GM23338 (cell line): ENCODE results near the gene CFL2. TPM values are rescaled to one million over a fixed set of nuclear protein-coding genes. Genes with fewer than 3 reads are reported as not detected.

Source experiments
- ATAC-seq: fragments of 200-7000 bp; cut with Tn5 transposase; 3 replicates; pipeline ENCODE4 v1.9.1; 2020
- DNase-seq: peaks from one replicate; pipeline ENCODE4 v3.0.0-alpha.2; 2015; ENCODE audit warnings: low spot score
- H2AFZ ChIP-seq: fragments of 200-600 bp; sonication (generic); 2 replicates; pipeline ENCODE4 v1.8.0; 2016; ENCODE audit warnings: antibody characterized with exemption, mild to moderate bottlenecking, moderate library complexity
- H3F3A ChIP-seq: fragments of 200-600 bp; sonication (generic); replicated peaks from 2 replicates; pipeline ENCODE4 v1.8.0; 2017; ENCODE audit warnings: antibody characterized with exemption, mixed run types, low read depth
- H3K27ac ChIP-seq: fragments of 200-600 bp; sonication (generic); 2 replicates; pipeline ENCODE4 v1.6.1; 2016; ENCODE audit warnings: low read depth
- H3K27me3 ChIP-seq: fragments of 200-600 bp; sonication (generic); 2 replicates; pipeline ENCODE4 v1.8.0; 2016; ENCODE audit warnings: mild to moderate bottlenecking, mixed run types, moderate library complexity; ENCODE audit not compliant: insufficient read depth
- H3K36me3 ChIP-seq: fragments of 200-600 bp; sonication (generic); 2 replicates; pipeline ENCODE4 v1.8.0; 2016; ENCODE audit warnings: mild to moderate bottlenecking; ENCODE audit not compliant: insufficient read depth
- H3K4me1 ChIP-seq: fragments of 200-600 bp; sonication (generic); 2 replicates; pipeline ENCODE4 v1.8.0; 2016; ENCODE audit warnings: mild to moderate bottlenecking, moderate library complexity; ENCODE audit not compliant: insufficient read depth
- H3K4me2 ChIP-seq: fragments of 200-600 bp; sonication (generic); 2 replicates; pipeline ENCODE4 v1.7.1; 2017; ENCODE audit warnings: mixed run types
- H3K4me3 ChIP-seq: fragments of 200-600 bp; sonication (generic); 2 replicates; pipeline ENCODE4 v1.6.1; 2016; ENCODE audit warnings: mixed run types
- H3K79me2 ChIP-seq: fragments of 200-600 bp; sonication (generic); replicated peaks from 2 replicates; pipeline ENCODE4 v1.8.0; 2017; ENCODE audit warnings: mild to moderate bottlenecking; ENCODE audit not compliant: insufficient read depth
- H3K9me2 ChIP-seq: fragments of 200-600 bp; sonication (generic); 2 replicates; pipeline ENCODE4 v1.8.0; 2017; ENCODE audit not compliant: insufficient read depth
- H4K20me1 ChIP-seq: fragments of 200-600 bp; sonication (generic); replicated peaks from 2 replicates; pipeline ENCODE4 v1.8.0; 2017; ENCODE audit warnings: mild to moderate bottlenecking; ENCODE audit not compliant: insufficient read depth
- H3K27ac Mint-ChIP-seq: 2 replicates; pipeline ENCODE4 v1.8.0; 2020; ENCODE audit warnings: inconsistent platforms, mild to moderate bottlenecking, moderate library complexity, mixed read lengths
- H3K27me3 Mint-ChIP-seq: 3 replicates; pipeline ENCODE4 v1.8.0; 2022; ENCODE audit warnings: low read depth, mild to moderate bottlenecking, moderate library complexity, mixed read lengths, inconsistent platforms; ENCODE audit not compliant: insufficient read depth, poor library complexity
- H3K36me3 Mint-ChIP-seq: 3 replicates; pipeline ENCODE4 v1.8.0; 2021; ENCODE audit warnings: low read depth, mild to moderate bottlenecking, inconsistent platforms, moderate library complexity, mixed read lengths
- H3K4me1 Mint-ChIP-seq: 3 replicates; pipeline ENCODE4 v1.8.0; 2020; ENCODE audit warnings: mild to moderate bottlenecking, inconsistent platforms, mixed read lengths
- H3K4me3 Mint-ChIP-seq: 3 replicates; pipeline ENCODE4 v1.8.0; 2021; ENCODE audit warnings: moderate library complexity, mild to moderate bottlenecking, inconsistent platforms, mixed read lengths
- H3K9me3 Mint-ChIP-seq: 3 replicates; pipeline ENCODE4 v1.8.0; 2020; ENCODE audit warnings: moderate library complexity, mild to moderate bottlenecking, inconsistent platforms, mixed read lengths
- CREB1 ChIP-seq: fragments of 250-450 bp; sonication (Bioruptor Pico); IDR thresholded peaks from 2 replicates; pipeline ENCODE4 v1.5.0; 2020; ENCODE audit warnings: low read depth, mild to moderate bottlenecking, moderate library complexity
- CTCF ChIP-seq, 2 experiments: fragments of 200-600 bp in 1 of 2; sonication (generic) in 1 of 2; conservative IDR thresholded peaks; 2 replicates each; pipeline versions ENCODE4 v1.5.1 to v1.6.1; 2016 to 2017; ENCODE audit warnings: antibody characterized with exemption in 2 of 2, low read depth in 2 of 2, mild to moderate bottlenecking in 2 of 2, moderate library complexity in 1 of 2
- ETS1 ChIP-seq: IDR thresholded peaks from 2 replicates; pipeline ENCODE4 v1.6.1; 2016; ENCODE audit warnings: antibody characterized with exemption
- EZH2 ChIP-seq: fragments of 200-600 bp; sonication (generic); IDR thresholded peaks from one replicate; pipeline ENCODE4 v1.8.0; 2017; ENCODE audit warnings: antibody characterized with exemption, mild to moderate bottlenecking, low read depth; ENCODE audit not compliant: unreplicated experiment
- EZH2phosphoT487 ChIP-seq: fragments of 200-600 bp; sonication (generic); IDR thresholded peaks from one replicate; pipeline ENCODE4 v1.8.1; 2018; ENCODE audit warnings: antibody characterized with exemption; ENCODE audit not compliant: unreplicated experiment
- JUNB ChIP-seq: IDR thresholded peaks from one replicate; pipeline ENCODE4 v1.6.1; 2016; ENCODE audit warnings: antibody characterized with exemption; ENCODE audit not compliant: unreplicated experiment
- NANOG ChIP-seq: IDR thresholded peaks from 2 replicates; pipeline ENCODE4 v1.6.1; 2016; ENCODE audit warnings: antibody characterized with exemption, borderline replicate concordance
- POLR2AphosphoS5 ChIP-seq: IDR thresholded peaks from 2 replicates; pipeline ENCODE4 v1.6.1; 2016; ENCODE audit warnings: antibody characterized with exemption, low read depth
- REST ChIP-seq: IDR thresholded peaks from one replicate; pipeline ENCODE4 v1.6.1; 2018; ENCODE audit warnings: antibody characterized with exemption; ENCODE audit not compliant: unreplicated experiment
- STAT1 ChIP-seq: IDR thresholded peaks from one replicate; pipeline ENCODE4 v1.6.1; 2016; ENCODE audit warnings: antibody characterized with exemption; ENCODE audit not compliant: unreplicated experiment
- ZNF114 ChIP-seq: fragments of 250-450 bp; sonication (Bioruptor Pico); IDR thresholded peaks from 2 replicates; pipeline ENCODE4 v1.5.0; 2020; ENCODE audit warnings: mild to moderate bottlenecking, moderate library complexity
- ZNF331 ChIP-seq: fragments of 250-450 bp; sonication (Bioruptor Pico); IDR thresholded peaks from 2 replicates; pipeline ENCODE4 v1.5.0; 2020; ENCODE audit warnings: low read depth, mild to moderate bottlenecking, moderate library complexity
- polyA plus RNA-seq: library from polyadenylated mRNA; unstranded; fragments of >200 nt; fragmentation: Nextera tagmentation; extraction: Ambion mirVana; gene quantifications from 2 replicates; pipeline ENCODE4 v1.2.1, GENCODE V29; 2016
- total RNA-seq: library from RNA; depleted of rRNA; stranded (reverse); fragments of >200 nt; shearing (Covaris generic); gene quantifications from 2 replicates; pipeline ENCODE4 v1.2.3, GENCODE V29; 2014
- TF ChIP-seq, protein P1 (sequence below): fragments of 250-450 bp; sonication (Bioruptor Pico); IDR thresholded peaks from 2 replicates; pipeline ENCODE4 v1.5.0; 2020; ENCODE audit warnings: mild to moderate bottlenecking, moderate library complexity

The CFL2 gene
- total and polyA plus RNA-seq, 2 experiments from 2014 or later = 10.9 to 14.8 TPM

DNA sequence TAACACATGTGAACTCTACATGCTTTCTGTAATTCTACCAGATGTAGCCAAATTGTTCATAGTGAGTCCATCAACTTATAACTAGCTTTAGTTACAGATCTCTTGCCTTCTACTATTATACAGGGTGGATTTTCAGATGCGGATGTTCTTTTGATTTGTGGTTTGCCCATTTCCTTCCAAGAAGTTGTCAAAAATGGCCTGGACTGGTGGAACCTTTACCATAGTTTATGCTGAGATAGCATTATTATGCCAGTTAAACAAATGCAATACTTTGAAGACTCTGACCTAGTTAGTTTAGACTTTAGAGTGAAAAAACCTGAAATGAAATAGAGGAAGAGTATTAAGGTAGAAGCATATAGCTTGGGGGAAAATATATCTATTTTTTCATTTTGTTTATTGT is 27.4 kb upstream of the CFL2 start:
- ATAC-seq = no peak
- no peak for DNase-seq
- Histone ChIP-seq H3K9me2 (no peaks in the 10 kb centered on the region), H3K36me3 (no peaks in the 10 kb centered on the region), H3K4me3 (no peak overlapping the region), H2AFZ (no peak overlapping the region), H3K79me2 (no peaks in the 10 kb centered on the region), H3K4me1 (no peaks in the 10 kb centered on the region), H3K4me2 (no peak overlapping the region), H3F3A (no peaks in the 10 kb centered on the region), H3K27ac (no peak overlapping the region), H3K27me3 (no peaks in the 10 kb centered on the region), H4K20me1 (no peaks in the 10 kb centered on the region)
- Mint-ChIP-seq H3K36me3 (no peaks in the 10 kb centered on the region), H3K4me1 (no peaks in the 10 kb centered on the region), H3K4me3 (no peak overlapping the region), H3K27me3 (peaks cover 2% of the 10 kb centered on the region), H3K27ac (no peak overlapping the region), H3K9me3 (no peaks in the 10 kb centered on the region)
- TF ChIP-seq REST = no peak
- no peak for TF ChIP-seq CREB1 (CRISPR knock-in tag)
- no peak for TF ChIP-seq JUNB
- no peak for TF ChIP-seq ZNF331 (CRISPR knock-in tag)
- no peak for TF ChIP-seq EZH2
- no peak for TF ChIP-seq POLR2AphosphoS5
- TF ChIP-seq ETS1 = no peak
- TF ChIP-seq, protein P1, sequence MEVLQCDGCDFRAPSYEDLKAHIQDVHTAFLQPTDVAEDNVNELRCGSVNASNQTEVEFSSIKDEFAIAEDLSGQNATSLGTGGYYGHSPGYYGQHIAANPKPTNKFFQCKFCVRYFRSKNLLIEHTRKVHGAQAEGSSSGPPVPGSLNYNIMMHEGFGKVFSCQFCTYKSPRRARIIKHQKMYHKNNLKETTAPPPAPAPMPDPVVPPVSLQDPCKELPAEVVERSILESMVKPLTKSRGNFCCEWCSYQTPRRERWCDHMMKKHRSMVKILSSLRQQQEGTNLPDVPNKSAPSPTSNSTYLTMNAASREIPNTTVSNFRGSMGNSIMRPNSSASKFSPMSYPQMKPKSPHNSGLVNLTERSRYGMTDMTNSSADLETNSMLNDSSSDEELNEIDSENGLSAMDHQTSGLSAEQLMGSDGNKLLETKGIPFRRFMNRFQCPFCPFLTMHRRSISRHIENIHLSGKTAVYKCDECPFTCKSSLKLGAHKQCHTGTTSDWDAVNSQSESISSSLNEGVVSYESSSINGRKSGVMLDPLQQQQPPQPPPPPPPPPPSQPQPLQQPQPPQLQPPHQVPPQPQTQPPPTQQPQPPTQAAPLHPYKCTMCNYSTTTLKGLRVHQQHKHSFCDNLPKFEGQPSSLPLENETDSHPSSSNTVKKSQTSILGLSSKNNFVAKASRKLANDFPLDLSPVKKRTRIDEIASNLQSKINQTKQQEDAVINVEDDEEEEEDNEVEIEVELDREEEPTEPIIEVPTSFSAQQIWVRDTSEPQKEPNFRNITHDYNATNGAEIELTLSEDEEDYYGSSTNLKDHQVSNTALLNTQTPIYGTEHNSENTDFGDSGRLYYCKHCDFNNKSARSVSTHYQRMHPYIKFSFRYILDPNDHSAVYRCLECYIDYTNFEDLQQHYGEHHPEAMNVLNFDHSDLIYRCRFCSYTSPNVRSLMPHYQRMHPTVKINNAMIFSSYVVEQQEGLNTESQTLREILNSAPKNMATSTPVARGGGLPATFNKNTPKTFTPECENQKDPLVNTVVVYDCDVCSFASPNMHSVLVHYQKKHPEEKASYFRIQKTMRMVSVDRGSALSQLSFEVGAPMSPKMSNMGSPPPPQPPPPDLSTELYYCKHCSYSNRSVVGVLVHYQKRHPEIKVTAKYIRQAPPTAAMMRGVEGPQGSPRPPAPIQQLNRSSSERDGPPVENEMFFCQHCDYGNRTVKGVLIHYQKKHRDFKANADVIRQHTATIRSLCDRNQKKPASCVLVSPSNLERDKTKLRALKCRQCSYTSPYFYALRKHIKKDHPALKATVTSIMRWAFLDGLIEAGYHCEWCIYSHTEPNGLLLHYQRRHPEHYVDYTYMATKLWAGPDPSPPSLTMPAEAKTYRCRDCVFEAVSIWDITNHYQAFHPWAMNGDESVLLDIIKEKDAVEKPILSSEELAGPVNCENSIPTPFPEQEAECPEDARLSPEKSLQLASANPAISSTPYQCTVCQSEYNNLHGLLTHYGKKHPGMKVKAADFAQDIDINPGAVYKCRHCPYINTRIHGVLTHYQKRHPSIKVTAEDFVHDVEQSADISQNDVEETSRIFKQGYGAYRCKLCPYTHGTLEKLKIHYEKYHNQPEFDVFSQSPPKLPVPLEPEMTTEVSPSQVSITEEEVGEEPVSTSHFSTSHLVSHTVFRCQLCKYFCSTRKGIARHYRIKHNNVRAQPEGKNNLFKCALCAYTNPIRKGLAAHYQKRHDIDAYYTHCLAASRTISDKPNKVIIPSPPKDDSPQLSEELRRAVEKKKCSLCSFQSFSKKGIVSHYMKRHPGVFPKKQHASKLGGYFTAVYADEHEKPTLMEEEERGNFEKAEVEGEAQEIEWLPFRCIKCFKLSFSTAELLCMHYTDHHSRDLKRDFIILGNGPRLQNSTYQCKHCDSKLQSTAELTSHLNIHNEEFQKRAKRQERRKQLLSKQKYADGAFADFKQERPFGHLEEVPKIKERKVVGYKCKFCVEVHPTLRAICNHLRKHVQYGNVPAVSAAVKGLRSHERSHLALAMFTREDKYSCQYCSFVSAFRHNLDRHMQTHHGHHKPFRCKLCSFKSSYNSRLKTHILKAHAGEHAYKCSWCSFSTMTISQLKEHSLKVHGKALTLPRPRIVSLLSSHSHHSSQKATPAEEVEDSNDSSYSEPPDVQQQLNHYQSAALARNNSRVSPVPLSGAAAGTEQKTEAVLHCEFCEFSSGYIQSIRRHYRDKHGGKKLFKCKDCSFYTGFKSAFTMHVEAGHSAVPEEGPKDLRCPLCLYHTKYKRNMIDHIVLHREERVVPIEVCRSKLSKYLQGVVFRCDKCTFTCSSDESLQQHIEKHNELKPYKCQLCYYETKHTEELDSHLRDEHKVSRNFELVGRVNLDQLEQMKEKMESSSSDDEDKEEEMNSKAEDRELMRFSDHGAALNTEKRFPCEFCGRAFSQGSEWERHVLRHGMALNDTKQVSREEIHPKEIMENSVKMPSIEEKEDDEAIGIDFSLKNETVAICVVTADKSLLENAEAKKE (CRISPR knock-in tag) = no peak
- no peak for TF ChIP-seq STAT1
- TF ChIP-seq ZNF114 = no peak
- TF ChIP-seq EZH2phosphoT487 = no peak
- TF ChIP-seq CTCF (conservative IDR thresholded peaks at IDR 0.05; ENCODE audit: low read depth in 2 of 2) = no peak
- no peak for TF ChIP-seq NANOG
